GM12891 (cell line): ENCODE results near the gene GSDMA.
"Not testable (repeated sequence)": the region's sequence is repeated elsewhere in the genome, so short reads cannot be mapped to it uniquely, and the experiment has no call there.

ENCODE experiments used
- PAX5 ChIP-seq: IDR thresholded peaks from 2 replicates; pipeline ENCODE4 v1.6.1; 2011; ENCODE audit warnings: low read length, moderate library complexity, mild to moderate bottlenecking; ENCODE audit not compliant: insufficient read depth, severe bottlenecking
- POLR2A ChIP-seq: IDR thresholded peaks from 2 replicates; pipeline ENCODE4 v1.6.1; 2011; ENCODE audit warnings: low read depth, low read length, control low read depth
- POLR2AphosphoS5 ChIP-seq: IDR thresholded peaks from 2 replicates; pipeline ENCODE4 v1.6.1; 2011; ENCODE audit warnings: low read depth, low read length, control low read depth
- POU2F2 ChIP-seq: IDR thresholded peaks from 2 replicates; pipeline ENCODE4 v1.6.1; 2011; ENCODE audit warnings: low read depth, mild to moderate bottlenecking, control low read depth, low read length, moderate library complexity
- SPI1 ChIP-seq: IDR thresholded peaks from 2 replicates; pipeline ENCODE4 v1.6.1; 2011; ENCODE audit warnings: low read depth, low read length, control low read depth
- TAF1 ChIP-seq: IDR thresholded peaks from 2 replicates; pipeline ENCODE4 v1.6.1; 2011; ENCODE audit warnings: low read depth, low read length, control low read depth

DNA sequence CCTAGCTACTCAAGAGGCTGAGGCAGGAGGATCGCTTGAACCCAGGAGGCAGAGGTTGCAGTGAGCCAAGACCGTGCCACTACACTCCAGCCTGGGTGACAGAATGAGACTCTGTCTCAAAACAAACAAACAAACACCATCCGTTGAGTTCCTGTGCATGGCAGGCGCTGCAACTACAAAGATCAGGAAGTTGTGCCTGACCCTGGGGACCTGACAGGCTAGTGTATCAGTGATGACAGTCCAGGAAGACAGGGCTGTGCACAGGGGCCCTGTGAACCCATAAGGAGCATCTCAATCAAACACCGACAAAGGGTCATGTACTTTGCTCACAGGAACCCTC is 14.3 kb upstream of the GSDMA start:
- TF ChIP-seq POLR2AphosphoS5, POLR2A, SPI1, TAF1, POU2F2, PAX5: not testable (repeated sequence)
